A172 (cell line): ENCODE measurements around the gene SEPTIN3. TPM values are rescaled to one million over a fixed set of nuclear protein-coding genes. Genes with fewer than 3 reads are reported as not detected.

Experiments used
- DNase-seq: peaks from one replicate; pipeline ENCODE4 v3.0.0-alpha.2; 2015; ENCODE audit warnings: low spot score
- total RNA-seq: library from RNA; depleted of rRNA; stranded (reverse); fragments of >200 nt; shearing (Covaris generic); gene quantifications from 2 replicates; pipeline ENCODE4 v1.2.3, GENCODE V29; 2014

Gene SEPTIN3
- total RNA-seq, 1 experiment from 2014 or later, result 7.7 TPM

- no peak for DNase-seq
These were observed 6.2 kb downstream of the SEPTIN3 start for GRCh38 chr22:41975299-41976069.

GRCh38 chr22:41976070-41976901 lies 7.0 kb downstream of the SEPTIN3 start:
- no peak for DNase-seq

GRCh38 chr22:41976961-41977566 lies 7.8 kb downstream of the SEPTIN3 start:
- DNase-seq, result no peak

- no peak for DNase-seq
These were observed 9.5 kb downstream of the SEPTIN3 start for GRCh38 chr22:41978732-41979131.

- DNase-seq, result no peak
These were observed 10.4 kb downstream of the SEPTIN3 start for GRCh38 chr22:41979423-41980250.

GRCh38 chr22:41982865-41983264 lies 13.6 kb downstream of the SEPTIN3 start:
- DNase-seq, result no peak

GRCh38 chr22:41983513-41984405 lies 14.5 kb downstream of the SEPTIN3 start:
- DNase-seq, result no peak

- DNase-seq, result no peak
These were observed 18.0 kb downstream of the SEPTIN3 start for GRCh38 chr22:41987276-41987675.

GRCh38 chr22:41989246-41989645 lies 20.0 kb downstream of the SEPTIN3 start:
- DNase-seq, result no peak

- DNase-seq, result no peak
These were observed 21.9 kb downstream of the SEPTIN3 start for GRCh38 chr22:41991111-41991510.

GRCh38 chr22:41992496-41992895 lies 23.3 kb downstream of the SEPTIN3 start:
- no peak for DNase-seq

GRCh38 chr22:41995211-41995610 lies 26.0 kb downstream of the SEPTIN3 start:
- no peak for DNase-seq

GRCh38 chr22:41996826-41997225 lies 27.6 kb downstream of the SEPTIN3 start:
- no peak for DNase-seq

- DNase-seq, result no peak
These were observed 29.4 kb downstream of the SEPTIN3 start, which contains the start of gene WBP2NL for GRCh38 chr22:41998361-41999261. TSS of gene WBP2NL (plus strand) at chr22:41998788. CDS start at chr22:41998819, 31 bp downstream.

GRCh38 chr22:42000466-42000865 lies 31.2 kb downstream of the SEPTIN3 start:
- DNase-seq, result no peak

GRCh38 chr22:42001121-42001520 lies 31.9 kb downstream of the SEPTIN3 start:
- DNase-seq, result peak; percentile 8

- DNase-seq, result no peak
These were observed 32.5 kb downstream of the SEPTIN3 start for GRCh38 chr22:42001706-42002105.

GRCh38 chr22:42007922-42008321 lies 38.7 kb downstream of the SEPTIN3 start:
- DNase-seq, result no peak

- no peak for DNase-seq
These were observed 41.5 kb downstream of the SEPTIN3 start for GRCh38 chr22:42010778-42011177.
